DOHH2 (cell line): ENCODE results near the gene CNTN4.

Experiments
- H3F3A ChIP-seq: fragments of 200-600 bp; sonication (generic), shearing (Covaris generic); 2 replicates; pipeline ENCODE4 v1.6.0; 2016; ENCODE audit warnings: antibody characterized with exemption, mild to moderate bottlenecking; ENCODE audit not compliant: control insufficient read depth, insufficient read depth
- H3K27ac ChIP-seq: fragments of 200-600 bp; sonication (generic); 2 replicates; pipeline ENCODE4 v1.5.1; 2014; ENCODE audit warnings: low read depth, mild to moderate bottlenecking, low read length, moderate library complexity
- H3K27me3 ChIP-seq: fragments of 200-600 bp; sonication (generic); 2 replicates; pipeline ENCODE4 v1.6.1; 2014; ENCODE audit warnings: mild to moderate bottlenecking, low read length, mixed read lengths; ENCODE audit not compliant: control insufficient read depth
- H3K36me3 ChIP-seq: fragments of 200-600 bp; sonication (generic); 2 replicates; pipeline ENCODE4 v1.6.1; 2014; ENCODE audit warnings: mild to moderate bottlenecking, low read length, moderate library complexity, mixed read lengths; ENCODE audit not compliant: control insufficient read depth
- H3K4me1 ChIP-seq: fragments of 200-600 bp; sonication (generic); 2 replicates; pipeline ENCODE4 v1.6.1; 2014; ENCODE audit warnings: mild to moderate bottlenecking, low read length, mixed read lengths; ENCODE audit not compliant: control insufficient read depth
- H3K4me2 ChIP-seq: fragments of 200-600 bp; sonication (generic); 2 replicates; pipeline ENCODE4 v1.6.0; 2014; ENCODE audit warnings: mild to moderate bottlenecking, low read length, moderate library complexity
- H3K4me3 ChIP-seq: fragments of 200-600 bp; sonication (generic); 2 replicates; pipeline ENCODE4 v1.5.1; 2014; ENCODE audit warnings: mild to moderate bottlenecking, low read length, mixed read lengths
- H3K79me2 ChIP-seq: fragments of 200-600 bp; sonication (generic); 2 replicates; pipeline ENCODE4 v1.6.1; 2014; ENCODE audit warnings: mild to moderate bottlenecking, low read length, mixed read lengths; ENCODE audit not compliant: control insufficient read depth
- H3K9me2 ChIP-seq: fragments of 200-600 bp; sonication (generic); replicated peaks from 2 replicates; pipeline ENCODE4 v1.6.1; 2014; ENCODE audit warnings: mild to moderate bottlenecking, low read length, mixed read lengths; ENCODE audit not compliant: control insufficient read depth
- H3K9me3 ChIP-seq: fragments of 200-600 bp; sonication (generic); 2 replicates; pipeline ENCODE4 v1.6.1; 2014; ENCODE audit warnings: antibody characterized with exemption, low read length, mixed read lengths; ENCODE audit not compliant: control insufficient read depth, insufficient read depth
- H4K20me1 ChIP-seq: fragments of 200-600 bp; sonication (generic); 2 replicates; pipeline ENCODE4 v1.6.0; 2014; ENCODE audit warnings: low read depth, mild to moderate bottlenecking, antibody characterized with exemption, low read length, moderate library complexity; ENCODE audit not compliant: control insufficient read depth, insufficient read depth
- CTCF ChIP-seq: fragments of 200-600 bp; sonication (generic); IDR thresholded peaks from one replicate; pipeline ENCODE4 v1.5.1; 2014; ENCODE audit warnings: antibody characterized with exemption, mild to moderate bottlenecking, low read depth, low read length; ENCODE audit not compliant: poor library complexity, severe bottlenecking
- EZH2phosphoT487 ChIP-seq: fragments of 200-600 bp; sonication (generic); IDR thresholded peaks from 2 replicates; pipeline ENCODE4 v1.6.1; 2017; ENCODE audit warnings: borderline replicate concordance, mild to moderate bottlenecking, antibody characterized with exemption, low read length, moderate library complexity, mixed read lengths

CNTN4 gene

GRCh38 chr3:2317521-2317920 is 218.9 kb downstream of the CNTN4 start:
- Histone ChIP-seq H4K20me1 (no peaks in the 10 kb centered on the region), H3K4me3 (no peak overlapping the region), H3K79me2 (no peaks in the 10 kb centered on the region), H3K9me2 (no peaks in the 10 kb centered on the region), H3K9me3 (no peaks in the 10 kb centered on the region), H3K36me3 (no peaks in the 10 kb centered on the region), H3K27me3 (no peaks in the 10 kb centered on the region), H3K27ac (no peak overlapping the region), H3F3A (no peaks in the 10 kb centered on the region), H3K4me1 (no peaks in the 10 kb centered on the region), H3K4me2 (no peak overlapping the region)
- TF ChIP-seq EZH2phosphoT487 (no peak), CTCF (no peak)

DNA sequence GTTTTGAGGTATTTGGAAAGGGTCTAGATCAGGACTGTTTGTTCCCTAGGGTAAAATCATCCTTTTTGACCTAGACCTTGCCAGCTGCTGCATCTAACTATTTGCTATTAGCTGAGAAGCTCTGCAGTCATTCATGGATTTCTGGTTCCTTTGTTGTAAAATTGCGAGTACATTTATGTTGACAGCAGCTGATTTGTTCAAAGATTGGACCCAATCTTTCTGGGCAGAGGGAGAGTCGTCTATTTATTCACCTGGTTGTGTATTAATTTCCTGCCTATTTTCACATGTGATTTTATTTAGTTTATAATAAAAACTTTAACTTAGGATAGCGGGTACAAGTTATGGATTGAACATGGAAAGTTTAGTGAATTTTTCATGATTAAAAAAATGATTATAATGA is 236.3 kb downstream of the CNTN4 start:
- H3K4me2 ChIP-seq: no peak overlapping the region
- H3K27ac ChIP-seq: no peak overlapping the region
- no peaks in the 10 kb centered on the region for H3K9me3 ChIP-seq
- H3K9me2 ChIP-seq: no peaks in the 10 kb centered on the region
- no peaks in the 10 kb centered on the region for H3K36me3 ChIP-seq
- no peaks in the 10 kb centered on the region for H3K27me3 ChIP-seq
- H3K4me3 ChIP-seq: no peak overlapping the region
- TF ChIP-seq CTCF: no peak
- no peak for TF ChIP-seq EZH2phosphoT487
- H3F3A ChIP-seq: no peaks in the 10 kb centered on the region
- H3K79me2 ChIP-seq: no peaks in the 10 kb centered on the region
- no peaks in the 10 kb centered on the region for H3K4me1 ChIP-seq
- no peaks in the 10 kb centered on the region for H4K20me1 ChIP-seq

GRCh38 chr3:2343031-2343682 is 244.5 kb downstream of the CNTN4 start:
- Histone ChIP-seq H3K79me2 (no peaks in the 10 kb centered on the region), H3F3A (no peaks in the 10 kb centered on the region), H3K9me3 (no peaks in the 10 kb centered on the region), H3K4me2 (no peak overlapping the region), H4K20me1 (no peaks in the 10 kb centered on the region), H3K36me3 (no peaks in the 10 kb centered on the region), H3K9me2 (no peaks in the 10 kb centered on the region), H3K4me3 (no peak overlapping the region), H3K4me1 (no peaks in the 10 kb centered on the region), H3K27ac (no peak overlapping the region), H3K27me3 (no peaks in the 10 kb centered on the region)
- TF ChIP-seq EZH2phosphoT487: no peak
- no peak for TF ChIP-seq CTCF
